K562 (cell line): ENCODE data around the gene TCF19.

ENCODE experiments used
- CHD1 ChIP-seq: fragments of 200-600 bp; sonication (generic); IDR thresholded peaks from one replicate; pipeline ENCODE4 v1.6.1; 2012; ENCODE audit warnings: mild to moderate bottlenecking, moderate library complexity, low read length, inconsistent platforms
- CTCF ChIP-seq, 3 experiments: IDR thresholded peaks in 2 of 3; conservative IDR thresholded peaks in 1 of 3; 2 replicates each; pipeline ENCODE4 v1.5.1; 2011 to 2012; ENCODE audit warnings: low read length in 3 of 3, mild to moderate bottlenecking in 3 of 3, control low read depth in 2 of 3, improper control_type of control experiment in 1 of 3, inconsistent platforms in 1 of 3, low read depth in 1 of 3, mixed read lengths in 1 of 3, moderate library complexity in 1 of 3; ENCODE audit not compliant: insufficient read depth in 2 of 3
- EP300 ChIP-seq: IDR thresholded peaks from 2 replicates; pipeline ENCODE4 v1.6.1; 2012; ENCODE audit warnings: low read length, improper control_type of control experiment
- HNRNPH1 ChIP-seq: fragments of 200-400 bp; formaldehyde crosslinking; optimal IDR thresholded peaks from 2 replicates; pipeline ENCODE3; 2017; ENCODE audit warnings: low read depth, mild to moderate bottlenecking, low read length, moderate library complexity
- IRF2 ChIP-seq: sonication (generic); formaldehyde crosslinking; IDR thresholded peaks from 2 replicates; pipeline ENCODE4 v1.8.1; 2022; ENCODE audit warnings: mild to moderate bottlenecking, missing genetic modification reagents
- NFRKB ChIP-seq: fragments of 450-650 bp; IDR thresholded peaks from 2 replicates; pipeline ENCODE4 v1.6.1; 2016; ENCODE audit warnings: low read depth
- ZFPM2 ChIP-seq: fragments of 250-450 bp; sonication (Bioruptor Pico); IDR thresholded peaks from 2 replicates; pipeline ENCODE4 v1.5.1; 2022; ENCODE audit warnings: mild to moderate bottlenecking

- no peak for TF ChIP-seq CHD1
- TF ChIP-seq NFRKB, result no peak
- no peak for TF ChIP-seq IRF2 (CRISPR knock-in tag)
- TF ChIP-seq EP300, result no peak
- TF ChIP-seq ZFPM2 (CRISPR knock-in tag), result no peak
- no peak for TF ChIP-seq HNRNPH1
- no peak for TF ChIP-seq CTCF (IDR thresholded peaks at IDR 0.05 in 2 of 3, conservative IDR thresholded peaks at IDR 0.05 in 1 of 3; ENCODE audit: insufficient read depth in 2 of 3, low read depth in 1 of 3, low read length in 3 of 3)
Observed at GRCh38 chr6:31186052-31186734, 27.8 kb downstream of the TCF19 start.
